Measurements from ENCODE around the gene EME1.

Gene EME1

DNA sequence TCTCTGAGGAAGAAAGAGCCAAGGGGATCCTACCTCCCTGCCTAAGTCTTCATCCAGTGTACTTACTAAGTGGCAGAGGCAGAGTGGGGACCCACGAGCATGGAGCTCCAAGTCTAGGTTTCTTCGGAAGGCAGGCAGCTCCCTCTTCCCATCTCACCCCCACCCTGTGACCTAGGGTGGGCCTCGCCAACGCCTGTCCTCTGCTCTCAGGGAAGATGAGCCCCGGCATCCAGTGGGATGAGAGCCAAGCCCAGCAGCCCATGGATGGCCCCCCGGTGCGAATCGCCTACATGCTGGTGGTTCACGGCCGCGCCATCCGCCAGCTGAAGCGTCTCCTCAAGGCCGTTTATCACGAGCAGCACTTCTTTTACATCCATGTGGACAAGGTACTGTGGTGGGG, 18.8 kb upstream of the EME1 start:
- no peak overlapping the region for H3K4me3 ChIP-seq (ENCODE audit: low read depth, low read length)
- TF ChIP-seq, protein P1, sequence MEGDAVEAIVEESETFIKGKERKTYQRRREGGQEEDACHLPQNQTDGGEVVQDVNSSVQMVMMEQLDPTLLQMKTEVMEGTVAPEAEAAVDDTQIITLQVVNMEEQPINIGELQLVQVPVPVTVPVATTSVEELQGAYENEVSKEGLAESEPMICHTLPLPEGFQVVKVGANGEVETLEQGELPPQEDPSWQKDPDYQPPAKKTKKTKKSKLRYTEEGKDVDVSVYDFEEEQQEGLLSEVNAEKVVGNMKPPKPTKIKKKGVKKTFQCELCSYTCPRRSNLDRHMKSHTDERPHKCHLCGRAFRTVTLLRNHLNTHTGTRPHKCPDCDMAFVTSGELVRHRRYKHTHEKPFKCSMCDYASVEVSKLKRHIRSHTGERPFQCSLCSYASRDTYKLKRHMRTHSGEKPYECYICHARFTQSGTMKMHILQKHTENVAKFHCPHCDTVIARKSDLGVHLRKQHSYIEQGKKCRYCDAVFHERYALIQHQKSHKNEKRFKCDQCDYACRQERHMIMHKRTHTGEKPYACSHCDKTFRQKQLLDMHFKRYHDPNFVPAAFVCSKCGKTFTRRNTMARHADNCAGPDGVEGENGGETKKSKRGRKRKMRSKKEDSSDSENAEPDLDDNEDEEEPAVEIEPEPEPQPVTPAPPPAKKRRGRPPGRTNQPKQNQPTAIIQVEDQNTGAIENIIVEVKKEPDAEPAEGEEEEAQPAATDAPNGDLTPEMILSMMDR (IDR thresholded peaks at IDR 0.05; ENCODE audit: low read depth, low read length, missing control alignments): no peak
- DNase-seq (ENCODE audit: low read depth): no peak

DNA sequence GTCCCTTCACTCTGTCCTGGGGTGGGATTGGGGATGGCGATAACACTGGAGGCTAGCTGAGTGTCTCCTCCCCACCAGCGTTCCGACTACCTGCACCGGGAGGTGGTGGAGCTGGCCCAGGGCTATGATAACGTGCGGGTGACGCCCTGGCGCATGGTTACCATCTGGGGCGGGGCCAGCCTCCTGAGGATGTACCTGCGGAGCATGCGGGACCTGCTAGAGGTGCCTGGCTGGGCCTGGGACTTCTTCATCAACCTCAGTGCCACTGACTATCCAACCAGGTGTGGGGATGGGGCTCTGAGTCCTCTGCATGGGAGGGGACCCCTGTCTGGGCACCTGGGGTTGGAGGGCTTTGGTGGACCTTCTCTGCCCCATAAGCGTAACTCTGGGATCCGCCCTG, 18.3 kb upstream of the EME1 start:
- DNase-seq (ENCODE audit: low read depth): no peak
- no peak overlapping the region for H3K4me3 ChIP-seq (ENCODE audit: low read depth, low read length)
- TF ChIP-seq, protein P1 (IDR thresholded peaks at IDR 0.05; ENCODE audit: low read depth, low read length, missing control alignments): no peak

DNA sequence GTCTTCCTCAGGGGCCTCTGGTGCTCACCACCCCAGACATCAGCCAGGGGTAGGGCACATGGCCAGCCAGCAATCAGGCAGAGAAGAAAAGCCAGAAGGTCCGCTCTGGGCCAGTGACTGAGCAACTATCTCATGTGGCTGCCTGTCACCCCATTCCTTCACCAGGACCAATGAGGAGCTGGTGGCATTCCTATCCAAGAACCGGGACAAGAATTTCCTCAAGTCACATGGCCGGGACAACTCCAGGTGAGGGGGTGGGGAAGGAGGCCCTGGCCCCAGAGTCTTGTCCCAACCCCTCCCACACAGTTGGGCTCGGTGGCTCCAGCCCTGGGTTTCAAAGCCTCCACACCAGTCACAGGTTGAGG, 17.7 kb upstream of the EME1 start:
- no peak overlapping the region for H3K4me3 ChIP-seq (ENCODE audit: low read depth, low read length)
- no peak for DNase-seq (ENCODE audit: low read depth)
- TF ChIP-seq, protein P1 (IDR thresholded peaks at IDR 0.05; ENCODE audit: low read depth, low read length, missing control alignments): no peak

DNA sequence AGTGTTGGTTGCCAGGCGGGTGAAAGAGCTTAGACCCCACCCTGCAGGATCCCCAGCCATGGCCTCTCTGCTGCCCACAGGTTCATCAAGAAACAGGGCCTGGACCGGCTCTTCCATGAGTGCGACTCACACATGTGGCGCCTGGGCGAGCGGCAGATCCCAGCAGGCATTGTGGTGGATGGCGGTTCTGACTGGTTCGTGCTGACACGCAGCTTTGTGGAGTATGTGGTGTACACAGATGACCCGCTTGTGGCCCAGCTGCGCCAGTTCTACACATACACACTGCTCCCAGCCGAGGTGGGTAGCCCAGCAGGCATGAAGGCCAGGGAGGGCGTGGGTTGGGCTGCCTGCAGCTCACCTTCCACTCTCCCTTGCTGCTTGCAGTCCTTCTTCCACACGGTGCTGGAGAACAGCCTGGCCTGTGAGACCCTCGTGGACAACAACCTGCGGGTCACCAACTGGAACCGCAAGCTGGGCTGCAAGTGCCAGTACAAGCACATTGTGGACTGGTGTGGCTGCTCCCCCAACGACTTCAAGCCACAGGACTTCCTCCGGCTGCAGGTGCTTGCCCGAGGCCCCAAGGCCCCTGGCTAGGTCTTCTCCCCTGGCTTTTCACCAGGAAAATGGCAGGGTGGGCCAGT, 17.2 kb upstream of the EME1 start:
- TF ChIP-seq, protein P1 (IDR thresholded peaks at IDR 0.05; ENCODE audit: low read depth, low read length, missing control alignments): no peak
- no peak for DNase-seq (ENCODE audit: low read depth)

DNA sequence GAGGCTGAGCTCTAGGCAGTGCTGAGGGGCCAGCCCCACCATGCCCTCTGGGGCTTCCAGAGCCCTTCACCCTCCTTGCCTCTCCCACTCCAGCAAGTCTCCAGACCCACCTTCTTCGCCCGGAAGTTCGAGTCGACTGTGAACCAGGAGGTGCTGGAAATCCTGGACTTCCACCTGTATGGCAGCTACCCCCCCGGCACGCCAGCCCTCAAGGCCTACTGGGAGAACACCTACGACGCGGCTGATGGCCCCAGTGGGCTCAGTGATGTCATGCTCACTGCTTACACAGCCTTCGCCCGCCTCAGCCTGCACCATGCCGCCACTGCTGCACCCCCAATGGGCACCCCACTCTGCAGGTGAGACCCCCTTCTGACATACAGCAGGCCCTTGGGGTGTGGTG, 16.6 kb upstream of the EME1 start:
- H3K4me3 ChIP-seq (ENCODE audit: low read depth, low read length): no peak overlapping the region
- TF ChIP-seq, protein P1 (IDR thresholded peaks at IDR 0.05; ENCODE audit: low read depth, low read length, missing control alignments): no peak
- no peak for DNase-seq (ENCODE audit: low read depth)

More for the DNA sequence above, 17.2 kb upstream of the EME1 start:
- H3K4me3 ChIP-seq (ENCODE audit: low read depth, low read length): no peak overlapping the region

DNA sequence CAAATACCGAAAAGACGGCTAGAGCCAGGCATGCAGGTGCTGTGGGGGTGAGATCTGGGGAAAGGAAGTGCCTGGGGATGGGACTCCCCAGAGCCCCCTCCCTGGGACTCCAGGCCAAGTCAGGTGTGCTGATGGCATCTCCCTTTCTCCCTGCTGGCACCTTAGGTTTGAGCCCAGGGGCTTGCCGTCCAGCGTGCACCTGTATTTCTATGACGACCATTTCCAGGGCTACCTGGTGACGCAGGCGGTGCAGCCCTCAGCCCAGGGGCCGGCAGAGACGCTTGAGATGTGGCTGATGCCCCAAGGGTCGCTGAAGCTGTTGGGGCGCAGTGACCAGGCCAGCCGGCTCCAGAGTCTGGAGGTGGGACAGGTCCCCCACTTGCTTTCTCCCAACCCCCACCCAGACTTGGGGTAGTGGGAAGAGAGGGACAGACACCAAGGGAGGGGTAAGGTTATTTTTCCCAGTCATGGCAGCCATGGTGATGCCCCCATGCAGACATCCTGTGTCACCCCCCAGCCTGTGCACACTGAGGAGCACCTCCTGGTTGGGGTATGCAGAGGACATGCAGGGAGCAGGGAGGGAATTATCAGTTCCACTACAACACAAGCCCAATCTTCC, 16.0 kb upstream of the EME1 start:
- H3K4me3 ChIP-seq (ENCODE audit: low read depth, low read length): no peak overlapping the region
- no peak for DNase-seq (ENCODE audit: low read depth)
- TF ChIP-seq, protein P1 (IDR thresholded peaks at IDR 0.05; ENCODE audit: low read depth, low read length, missing control alignments): no peak

DNA sequence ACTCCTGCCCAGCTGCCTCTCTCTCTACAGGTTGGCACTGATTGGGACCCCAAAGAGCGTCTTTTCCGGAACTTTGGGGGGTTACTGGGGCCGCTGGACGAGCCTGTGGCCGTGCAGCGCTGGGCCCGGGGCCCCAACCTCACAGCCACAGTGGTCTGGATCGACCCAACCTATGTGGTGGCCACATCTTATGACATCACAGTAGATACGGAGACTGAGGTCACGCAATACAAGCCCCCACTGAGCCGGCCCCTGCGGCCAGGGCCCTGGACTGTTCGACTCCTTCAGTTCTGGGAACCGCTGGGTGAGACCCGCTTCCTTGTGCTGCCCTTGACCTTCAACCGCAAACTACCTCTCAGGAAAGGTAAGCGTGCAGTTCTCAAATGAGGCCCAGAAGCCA, 14.9 kb upstream of the EME1 start:
- no peak for DNase-seq (ENCODE audit: low read depth)
- TF ChIP-seq, protein P1 (IDR thresholded peaks at IDR 0.05; ENCODE audit: low read depth, low read length, missing control alignments): no peak
- H3K4me3 ChIP-seq (ENCODE audit: low read depth, low read length): no peak overlapping the region

All from GM12864 (cell line).